Smooth muscle cell (in vitro differentiated cells): ENCODE measurements around the gene SPX. TPM values are rescaled to one million over a fixed set of nuclear protein-coding genes. Genes with fewer than 3 reads are reported as not detected.

Source experiments
- DNase-seq: peaks from one replicate; lab custom pipeline; 2025; ENCODE audit not compliant: unreplicated experiment; lab: John Stamatoyannopoulos, UW
- H2AFZ ChIP-seq: fragments of 200-600 bp; sonication (generic); 2 replicates; pipeline ENCODE4 v1.6.0; 2016; ENCODE audit warnings: antibody characterized with exemption, low read depth, mild to moderate bottlenecking
- H3F3A ChIP-seq: fragments of 200-600 bp; sonication (generic); 2 replicates; pipeline ENCODE4 v1.6.0; 2017; ENCODE audit warnings: antibody characterized with exemption, low read depth
- H3K27ac ChIP-seq: fragments of 200-600 bp; sonication (generic); 2 replicates; pipeline ENCODE4 v1.5.1; 2016; ENCODE audit warnings: low read depth, mild to moderate bottlenecking
- H3K27me3 ChIP-seq: fragments of 200-600 bp; sonication (generic); 2 replicates; pipeline ENCODE4 v1.6.1; 2016; ENCODE audit warnings: low read depth, mild to moderate bottlenecking
- H3K36me3 ChIP-seq: fragments of 200-600 bp; sonication (generic); 2 replicates; pipeline ENCODE4 v1.5.1; 2016; ENCODE audit warnings: low read depth
- H3K4me1 ChIP-seq: fragments of 200-600 bp; sonication (generic); 2 replicates; pipeline ENCODE4 v1.5.1; 2016; ENCODE audit warnings: low read depth
- H3K4me2 ChIP-seq: fragments of 200-600 bp; sonication (generic); 2 replicates; pipeline ENCODE4 v1.6.0; 2016; ENCODE audit warnings: mild to moderate bottlenecking
- H3K4me3 ChIP-seq: fragments of 200-600 bp; sonication (generic); 2 replicates; pipeline ENCODE4 v1.5.1; 2016; ENCODE audit warnings: mild to moderate bottlenecking
- H3K79me2 ChIP-seq: fragments of 200-600 bp; sonication (generic); 2 replicates; pipeline ENCODE4 v1.6.0; 2016; ENCODE audit warnings: low read depth, mild to moderate bottlenecking
- H3K9ac ChIP-seq: fragments of 200-600 bp; sonication (generic); 2 replicates; pipeline ENCODE4 v1.6.0; 2016; ENCODE audit warnings: low read depth
- H3K9me3 ChIP-seq: fragments of 200-600 bp; sonication (generic); replicated peaks from 2 replicates; pipeline ENCODE4 v1.5.1; 2016; ENCODE audit warnings: low read depth
- H4K20me1 ChIP-seq: fragments of 200-600 bp; sonication (generic); 2 replicates; pipeline ENCODE4 v1.6.0; 2016; ENCODE audit warnings: low read depth
- WGBS: methylation state at CpG from one replicate; pipeline ENCODE4 v1.1.7; 2016; ENCODE audit warnings: low lambda C conversion rate; 5-methylcytosine and 5-hydroxymethylcytosine counted together
- polyA plus RNA-seq: library from polyadenylated mRNA; unstranded; fragments of >200 nt; fragmentation: Nextera tagmentation; extraction: Ambion mirVana; gene quantifications from 2 replicates; pipeline ENCODE4 v1.2.1, GENCODE V29; 2016
- total RNA-seq: library from RNA; depleted of rRNA; stranded (reverse); fragments of >200 nt; gene quantifications from 2 replicates; pipeline ENCODE4 v1.2.3, GENCODE V29; 2014
- TF ChIP-seq, protein P1 (sequence below): fragments of 200-600 bp; sonication (generic); IDR thresholded peaks from 2 replicates; pipeline ENCODE4 v1.5.1; 2017; ENCODE audit warnings: borderline replicate concordance, mild to moderate bottlenecking, antibody characterized with exemption; ENCODE audit not compliant: insufficient read depth, poor library complexity, severe bottlenecking

The SPX gene
- total and polyA plus RNA-seq, 2 experiments from 2014 or later, result 0.30 to 0.40 TPM

DNA sequence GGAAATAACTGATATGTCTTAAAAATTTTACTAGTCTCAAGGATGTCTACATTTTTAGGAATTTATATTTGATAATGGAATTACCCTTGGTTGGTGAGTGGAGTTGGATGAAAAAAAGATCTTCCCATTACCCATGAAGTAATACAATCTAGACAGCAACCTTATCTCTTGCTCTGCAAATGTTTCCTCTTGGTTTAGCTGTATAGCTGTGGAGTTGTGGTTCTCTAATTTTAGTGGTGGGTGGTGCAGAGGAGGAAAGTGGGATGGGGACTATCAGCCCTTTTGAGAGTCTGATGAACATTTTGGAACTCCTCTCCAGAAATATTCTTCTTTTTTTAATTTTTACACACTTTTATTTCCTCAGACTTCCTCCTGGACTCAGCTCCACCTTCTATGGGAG, 17.1 kb downstream of the SPX start:
- no peak for DNase-seq
- TF ChIP-seq, protein P1, sequence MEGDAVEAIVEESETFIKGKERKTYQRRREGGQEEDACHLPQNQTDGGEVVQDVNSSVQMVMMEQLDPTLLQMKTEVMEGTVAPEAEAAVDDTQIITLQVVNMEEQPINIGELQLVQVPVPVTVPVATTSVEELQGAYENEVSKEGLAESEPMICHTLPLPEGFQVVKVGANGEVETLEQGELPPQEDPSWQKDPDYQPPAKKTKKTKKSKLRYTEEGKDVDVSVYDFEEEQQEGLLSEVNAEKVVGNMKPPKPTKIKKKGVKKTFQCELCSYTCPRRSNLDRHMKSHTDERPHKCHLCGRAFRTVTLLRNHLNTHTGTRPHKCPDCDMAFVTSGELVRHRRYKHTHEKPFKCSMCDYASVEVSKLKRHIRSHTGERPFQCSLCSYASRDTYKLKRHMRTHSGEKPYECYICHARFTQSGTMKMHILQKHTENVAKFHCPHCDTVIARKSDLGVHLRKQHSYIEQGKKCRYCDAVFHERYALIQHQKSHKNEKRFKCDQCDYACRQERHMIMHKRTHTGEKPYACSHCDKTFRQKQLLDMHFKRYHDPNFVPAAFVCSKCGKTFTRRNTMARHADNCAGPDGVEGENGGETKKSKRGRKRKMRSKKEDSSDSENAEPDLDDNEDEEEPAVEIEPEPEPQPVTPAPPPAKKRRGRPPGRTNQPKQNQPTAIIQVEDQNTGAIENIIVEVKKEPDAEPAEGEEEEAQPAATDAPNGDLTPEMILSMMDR, result no peak
- H3K9me3 ChIP-seq, result no peaks in the 10 kb centered on the region
- no peak overlapping the region for H2AFZ ChIP-seq
- no peaks in the 10 kb centered on the region for H3K79me2 ChIP-seq
- no peak overlapping the region for H3K4me3 ChIP-seq
- no peaks in the 10 kb centered on the region for H3F3A ChIP-seq
- H3K4me2 ChIP-seq, result no peak overlapping the region
- H3K9ac ChIP-seq, result no peak overlapping the region
- no peak overlapping the region for H3K27ac ChIP-seq
- H3K27me3 ChIP-seq, result no peaks in the 10 kb centered on the region
- no peaks in the 10 kb centered on the region for H4K20me1 ChIP-seq
- no peaks in the 10 kb centered on the region for H3K4me1 ChIP-seq
- H3K36me3 ChIP-seq, result no peaks in the 10 kb centered on the region

DNA sequence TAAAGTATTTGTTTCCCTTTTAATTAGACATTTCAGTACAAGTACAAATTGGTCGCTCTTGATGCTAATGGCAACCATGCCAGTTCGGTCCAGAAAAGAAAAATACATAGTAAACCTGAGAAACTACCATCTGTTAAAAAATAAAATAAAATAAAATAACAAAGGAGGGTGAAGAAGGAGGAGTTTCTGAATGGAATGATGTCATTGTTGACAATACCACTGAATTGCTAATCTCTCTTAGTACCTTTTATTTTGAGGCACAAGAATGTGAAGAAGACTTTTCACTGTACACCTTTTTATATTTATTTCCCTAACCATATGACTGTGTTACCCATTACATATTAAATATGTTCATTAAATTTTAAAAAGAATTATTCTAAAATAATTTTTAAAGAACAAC, 19.5 kb downstream of the SPX start:
- 82% methylated on average over 2 of the region's 2 CpGs for WGBS
- H3F3A ChIP-seq, result no peaks in the 10 kb centered on the region
- H3K4me3 ChIP-seq, result no peak overlapping the region
- no peaks in the 10 kb centered on the region for H3K27me3 ChIP-seq
- H3K4me1 ChIP-seq, result no peaks in the 10 kb centered on the region
- H3K79me2 ChIP-seq, result no peaks in the 10 kb centered on the region
- no peak for DNase-seq
- H3K9ac ChIP-seq, result no peak overlapping the region
- H3K4me2 ChIP-seq, result no peak overlapping the region
- H3K27ac ChIP-seq, result no peak overlapping the region
- TF ChIP-seq, protein P1, result no peak
- no peaks in the 10 kb centered on the region for H3K36me3 ChIP-seq
- no peaks in the 10 kb centered on the region for H4K20me1 ChIP-seq
- H2AFZ ChIP-seq, result no peak overlapping the region
- H3K9me3 ChIP-seq, result no peaks in the 10 kb centered on the region

DNA sequence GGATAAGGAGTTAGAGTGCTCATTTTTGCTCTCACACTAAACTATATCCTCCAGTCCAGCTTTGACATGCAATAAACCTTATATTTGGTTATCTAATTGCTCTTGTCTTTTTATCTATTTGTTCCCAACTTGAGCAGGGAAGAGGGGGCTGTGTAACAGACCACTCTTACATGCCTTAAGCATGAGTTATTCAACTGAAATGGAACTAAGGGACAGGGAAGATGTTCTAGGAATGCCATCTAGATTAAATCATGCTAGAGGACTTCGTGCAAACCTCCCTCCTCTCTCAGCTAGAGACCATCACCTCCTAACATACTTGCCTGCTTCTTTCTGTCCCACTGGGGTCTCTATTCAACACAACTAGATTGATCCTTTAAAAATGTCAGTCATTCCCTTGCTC, 20.6 kb downstream of the SPX start:
- Histone ChIP-seq H3K36me3 (no peaks in the 10 kb centered on the region), H3K9ac (no peak overlapping the region), H3K9me3 (no peaks in the 10 kb centered on the region), H2AFZ (no peak overlapping the region), H3K4me1 (no peaks in the 10 kb centered on the region), H3K27ac (no peak overlapping the region), H3F3A (no peaks in the 10 kb centered on the region), H3K27me3 (no peaks in the 10 kb centered on the region), H4K20me1 (no peaks in the 10 kb centered on the region), H3K4me2 (no peak overlapping the region), H3K79me2 (no peaks in the 10 kb centered on the region), H3K4me3 (no peak overlapping the region)
- WGBS, result 0% methylated on average over 1 of the region's 1 CpG
- TF ChIP-seq, protein P1, result no peak
- DNase-seq, result no peak

DNA sequence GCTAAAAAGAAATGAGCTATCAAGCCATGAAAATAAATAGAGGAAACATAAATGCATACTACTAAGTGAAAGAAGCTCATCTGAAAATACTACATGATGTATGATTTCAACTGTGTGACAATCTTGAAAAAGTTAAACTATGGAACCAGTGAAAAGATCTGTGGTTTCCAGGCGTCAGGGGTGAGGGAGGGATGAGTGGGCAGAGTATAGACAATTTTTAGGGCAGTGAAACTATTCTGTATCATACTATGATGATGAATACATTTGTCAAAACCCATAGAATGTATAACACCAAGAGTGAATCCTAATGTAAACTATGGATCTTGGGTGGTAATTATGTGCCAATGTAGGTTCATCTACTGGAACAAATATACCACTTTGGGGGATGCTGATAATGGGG, 21.3 kb downstream of the SPX start:
- Histone ChIP-seq H4K20me1 (no peaks in the 10 kb centered on the region), H3K27me3 (no peaks in the 10 kb centered on the region), H3K4me2 (no peak overlapping the region), H3K4me1 (no peaks in the 10 kb centered on the region), H3K36me3 (no peaks in the 10 kb centered on the region), H3K4me3 (no peak overlapping the region), H3K9me3 (no peaks in the 10 kb centered on the region), H3K27ac (no peak overlapping the region), H3K79me2 (no peaks in the 10 kb centered on the region), H3F3A (no peaks in the 10 kb centered on the region), H2AFZ (no peak overlapping the region), H3K9ac (no peak overlapping the region)
- DNase-seq, result no peak
- TF ChIP-seq, protein P1, result no peak
- 39% methylated on average over 1 of the region's 1 CpG for WGBS
